ENCODE results near the gene ANKRD33. TPM values are rescaled to one million over a fixed set of nuclear protein-coding genes. Genes with fewer than 3 reads are reported as not detected.

ANKRD33 gene
- polyA plus RNA-seq, 1 of the 3 experiments (the other 2 are of a cell fraction) = not detected

GRCh38 chr12:51901121-51901817 lies 13.4 kb downstream of the ANKRD33 start:
- Histone ChIP-seq H4K20me1 (ENCODE audit: insufficient read depth) (no peaks in the 10 kb centered on the region), H3K4me1 (ENCODE audit: control insufficient read depth in 1 of 2, insufficient read depth in 2 of 2, low read depth in 1 of 2, low read length in 1 of 2) (peaks cover 0 to 13% of the 10 kb centered on the region in 2 experiments; a peak in 1 of 4 replicates), H3K9me2 (no peaks in the 10 kb centered on the region), H3K9me3 (no peaks in the 10 kb centered on the region), H3K36me3 (replicated peaks in 1 of 2; ENCODE audit: control insufficient read depth in 1 of 2, insufficient read depth in 2 of 2, low read length in 1 of 2) (no peaks in the 10 kb centered on the region), H3K27ac (ENCODE audit: low read depth in 2 of 2, low read length in 1 of 2) (no peak overlapping the region), H3K4me2 (no peak overlapping the region), H3K9ac (no peak overlapping the region), H2AFZ (ENCODE audit: low read depth) (no peak overlapping the region), H3K4me3 (ENCODE audit: low read depth in 2 of 2, low read length in 1 of 2) (no peak overlapping the region), H3K79me2 (ENCODE audit: insufficient read depth) (no peaks in the 10 kb centered on the region), H3K27me3 (ENCODE audit: insufficient read depth) (no peaks in the 10 kb centered on the region), H3F3A (replicated peaks; ENCODE audit: insufficient read depth) (no peaks in the 10 kb centered on the region)
- 79% methylated on average over 13 of the region's 14 CpGs for WGBS (ENCODE audit: low lambda C conversion rate)
- no peak for TF ChIP-seq MXI1 (IDR thresholded peaks at IDR 0.05; ENCODE audit: low read depth, low read length)
- no peak for TF ChIP-seq ZBTB33 (IDR thresholded peaks at IDR 0.05; ENCODE audit: borderline replicate concordance, low read depth)
- TF ChIP-seq USF2 (IDR thresholded peaks at IDR 0.05; ENCODE audit: borderline replicate concordance, low read depth, low read length) = no peak
- TF ChIP-seq POLR2AphosphoS5 (IDR thresholded peaks at IDR 0.05; ENCODE audit: low read depth, low read length) = no peak
- no peak for TF ChIP-seq MEF2A (IDR thresholded peaks at IDR 0.05; ENCODE audit: borderline replicate concordance, low read depth)
- TF ChIP-seq EZH2phosphoT487 (IDR thresholded peaks at IDR 0.05; ENCODE audit: borderline replicate concordance, low read depth) = no peak
- TF ChIP-seq RFX5 (IDR thresholded peaks at IDR 0.05; ENCODE audit: low read length) = no peak
- TF ChIP-seq RCOR1 (IDR thresholded peaks at IDR 0.05; ENCODE audit: low read length) = no peak
- TF ChIP-seq IRF3 (IDR thresholded peaks at IDR 0.05; ENCODE audit: low read depth, low read length) = no peak
- POLR2A ChIA-PET = no interaction called here
- CTCF ChIA-PET = interaction anchor here (1.2 to 2.7 kb wide), 4 partner anchors 12 to 122 kb away, joined by 3 to 11 read pairs (median 6); no protein-coding TSS in a partner anchor
- DNase-seq = peak; percentile 10

GRCh38 chr12:51901881-51902280 lies 14.0 kb downstream of the ANKRD33 start:
- Histone ChIP-seq H3K4me3 (ENCODE audit: low read depth in 2 of 2, low read length in 1 of 2) (no peak overlapping the region), H3K27ac (ENCODE audit: low read depth in 2 of 2, low read length in 1 of 2) (no peak overlapping the region), H3K9me3 (no peaks in the 10 kb centered on the region), H3F3A (replicated peaks; ENCODE audit: insufficient read depth) (no peaks in the 10 kb centered on the region), H3K9ac (no peak overlapping the region), H2AFZ (ENCODE audit: low read depth) (no peak overlapping the region), H3K36me3 (replicated peaks in 1 of 2; ENCODE audit: control insufficient read depth in 1 of 2, insufficient read depth in 2 of 2, low read length in 1 of 2) (no peaks in the 10 kb centered on the region), H3K9me2 (no peaks in the 10 kb centered on the region), H3K79me2 (ENCODE audit: insufficient read depth) (no peaks in the 10 kb centered on the region), H3K4me1 (ENCODE audit: control insufficient read depth in 1 of 2, insufficient read depth in 2 of 2, low read depth in 1 of 2, low read length in 1 of 2) (peaks cover 0 to 18% of the 10 kb centered on the region in 2 experiments; a peak in 1 of 4 replicates), H3K4me2 (no peak overlapping the region), H4K20me1 (ENCODE audit: insufficient read depth) (no peaks in the 10 kb centered on the region), H3K27me3 (ENCODE audit: insufficient read depth) (no peaks in the 10 kb centered on the region)
- ChIA-PET CTCF (interaction anchor here (1.2 to 2.7 kb wide), 2 partner anchors 70 to 91 kb away, joined by 3 to 11 read pairs; no protein-coding TSS in a partner anchor), POLR2A (no interaction called here)
- no peak for TF ChIP-seq PBX3 (IDR thresholded peaks at IDR 0.05)
- TF ChIP-seq EP300 (IDR thresholded peaks at IDR 0.05; ENCODE audit: borderline replicate concordance in 1 of 2, low read depth in 1 of 2, low read length in 1 of 2) = no peak
- no peak for TF ChIP-seq RAD21 (IDR thresholded peaks at IDR 0.05; ENCODE audit: low read length)
- TF ChIP-seq SMC3 (IDR thresholded peaks at IDR 0.05; ENCODE audit: low read depth, low read length) = no peak
- TF ChIP-seq USF1 (IDR thresholded peaks at IDR 0.05; ENCODE audit: borderline replicate concordance, low read depth) = no peak
- TF ChIP-seq RFX5 (IDR thresholded peaks at IDR 0.05; ENCODE audit: low read length) = no peak
- no peak for TF ChIP-seq TCF12 (IDR thresholded peaks at IDR 0.05)
- TF ChIP-seq EZH2phosphoT487 (IDR thresholded peaks at IDR 0.05; ENCODE audit: borderline replicate concordance, low read depth) = no peak
- TF ChIP-seq CTCF (IDR thresholded peaks at IDR 0.05) = no peak
- TF ChIP-seq TAF1 (IDR thresholded peaks at IDR 0.05; ENCODE audit: borderline replicate concordance, low read depth, low read length) = no peak
- 97% methylated on average over 11 of the region's 11 CpGs for WGBS (ENCODE audit: low lambda C conversion rate)
- DNase-seq = no peak

All from SK-N-SH (cell line).